Testis (tissue), 3 donors: ENCODE results near the gene HSPA6. TPM values are rescaled to one million over a fixed set of nuclear protein-coding genes. Genes with fewer than 3 reads are reported as not detected.

Experiments
- DNase-seq: peaks from one replicate; pipeline ENCODE4 v3.0.0-alpha.2; 2019
- H3K27ac ChIP-seq, 2 donors: fragments of 200-600 bp; sonication (generic); one replicate each; pipeline ENCODE4 v1.5.1; 2019
- H3K27me3 ChIP-seq: fragments of 200-600 bp; sonication (generic); one replicate; pipeline ENCODE4 v1.5.1; 2019
- H3K36me3 ChIP-seq: fragments of 200-600 bp; sonication (generic); one replicate; pipeline ENCODE4 v1.5.1; 2017; ENCODE audit warnings: low read depth; ENCODE audit errors: missing control alignments
- H3K4me1 ChIP-seq: fragments of 200-600 bp; sonication (generic); one replicate; pipeline ENCODE4 v1.5.1; 2019
- H3K4me3 ChIP-seq, 2 donors: fragments of 200-600 bp; sonication (generic); one replicate each; pipeline ENCODE4 v1.5.1; 2017 to 2019
- H3K9me3 ChIP-seq: fragments of 200-600 bp; sonication (generic); one replicate; pipeline ENCODE4 v1.5.1; 2017
- CTCF ChIP-seq, 3 experiments: fragments of 450-650 bp in 2 of 3; fragments of 200-600 bp in 1 of 3; sonication (generic) in 1 of 3; IDR thresholded peaks; one replicate each; pipeline ENCODE4 v1.5.1; 2016 to 2019; ENCODE audit warnings: antibody characterized with exemption in 3 of 3, mild to moderate bottlenecking in 2 of 3, moderate library complexity in 1 of 3
- POLR2A ChIP-seq: fragments of 450-650 bp; IDR thresholded peaks from one replicate; pipeline ENCODE4 v1.6.1; 2017; ENCODE audit warnings: antibody characterized with exemption, mild to moderate bottlenecking, moderate library complexity
- WGBS, 2 donors: methylation state at CpG; one replicate each; pipeline ENCODE4 v1.1.5; 2018; 5-methylcytosine and 5-hydroxymethylcytosine counted together
- intact Hi-C: fragments of 100-400 bp; cut with DNase I; formaldehyde crosslinking; loops from one replicate; pipeline ENCODE4 v1.15.1; 2023; ENCODE audit warnings: low total_unique reads
- polyA plus RNA-seq: library from polyadenylated mRNA; stranded (reverse); fragments of 350-450 nt; fragmentation: Illumina TruSeq; extraction: RNeasy Lipid Tissue Mini Kit (QIAGEN cat#74804); gene quantifications from one replicate; pipeline ENCODE4 v1.2.3, GENCODE V29; 2014; ENCODE audit warnings: low read depth, low replicate concordance; ENCODE audit not compliant: insufficient read depth
- total RNA-seq, 2 donors: library from RNA; depleted of rRNA; stranded (reverse); fragments of >200 nt; gene quantifications; one replicate each; pipeline ENCODE4 v1.2.3, GENCODE V29; 2016

The HSPA6 gene
- total and polyA plus RNA-seq, 3 donors from 2014 or later: 0.94 to 2.8 (median 2.5) TPM

- 63 to 65% methylated on average over 2 of the region's 2 CpGs for WGBS, 2 donors
- no peak overlapping the region for H3K27ac ChIP-seq
- no peaks in the 10 kb centered on the region for H3K9me3 ChIP-seq
- DNase-seq: no peak
- no peak overlapping the region for H3K4me3 ChIP-seq
- intact Hi-C loops: no loop called here
- TF ChIP-seq POLR2A (no peak), CTCF (IDR thresholded peaks at IDR 0.05) (no peak)
- no peaks in the 10 kb centered on the region for H3K27me3 ChIP-seq
- H3K36me3 ChIP-seq: no peaks in the 10 kb centered on the region
- H3K4me1 ChIP-seq: no peaks in the 10 kb centered on the region
Measured at GRCh38 chr1:161492827-161493226, 31.5 kb upstream of the HSPA6 start.

GRCh38 chr1:161494091-161494735 is 30.1 kb upstream of the HSPA6 start:
- no peak for DNase-seq
- H3K27ac ChIP-seq: no peak overlapping the region
- 40 to 41% methylated on average over 3 of the region's 3 CpGs for WGBS, 2 donors
- H3K36me3 ChIP-seq: no peaks in the 10 kb centered on the region
- intact Hi-C loops: no loop called here
- TF ChIP-seq POLR2A (no peak), CTCF (IDR thresholded peaks at IDR 0.05) (no peak)
- H3K9me3 ChIP-seq: no peaks in the 10 kb centered on the region
- H3K4me1 ChIP-seq: no peaks in the 10 kb centered on the region
- H3K4me3 ChIP-seq: no peak overlapping the region
- no peaks in the 10 kb centered on the region for H3K27me3 ChIP-seq

- TF ChIP-seq POLR2A (no peak), CTCF (IDR thresholded peaks at IDR 0.05) (no peak)
- Histone ChIP-seq H3K27ac (no peak overlapping the region), H3K4me3 (no peak overlapping the region), H3K4me1 (no peaks in the 10 kb centered on the region), H3K27me3 (no peaks in the 10 kb centered on the region), H3K9me3 (no peaks in the 10 kb centered on the region), H3K36me3 (no peaks in the 10 kb centered on the region)
- intact Hi-C loops: no loop called here
- no peak for DNase-seq
Measured at GRCh38 chr1:161495490-161495889, 28.9 kb upstream of the HSPA6 start.

- 68 to 85% methylated on average over 1 of the region's 1 CpG for WGBS, 2 donors
- H3K4me3 ChIP-seq: no peak overlapping the region
- intact Hi-C loops: no loop called here
- no peak for DNase-seq
- no peaks in the 10 kb centered on the region for H3K4me1 ChIP-seq
- H3K27ac ChIP-seq: no peak overlapping the region
- H3K27me3 ChIP-seq: no peaks in the 10 kb centered on the region
- H3K9me3 ChIP-seq: no peaks in the 10 kb centered on the region
- H3K36me3 ChIP-seq: no peaks in the 10 kb centered on the region
- TF ChIP-seq CTCF (IDR thresholded peaks at IDR 0.05): no peak
- no peak for TF ChIP-seq POLR2A
Measured at GRCh38 chr1:161497961-161498360, 26.4 kb upstream of the HSPA6 start.

- Histone ChIP-seq H3K9me3 (no peaks in the 10 kb centered on the region), H3K27ac (no peak overlapping the region), H3K27me3 (no peaks in the 10 kb centered on the region), H3K4me3 (no peak overlapping the region), H3K36me3 (no peaks in the 10 kb centered on the region), H3K4me1 (no peaks in the 10 kb centered on the region)
- WGBS, 2 donors: 94 to 100% methylated on average over 2 of the region's 2 CpGs
- no peak for DNase-seq
- intact Hi-C loops: no loop called here
- TF ChIP-seq CTCF (IDR thresholded peaks at IDR 0.05) (no peak), POLR2A (no peak)
Measured at GRCh38 chr1:161498646-161499045, 25.7 kb upstream of the HSPA6 start.
